ENCODE data around the gene NVL.

DNA sequence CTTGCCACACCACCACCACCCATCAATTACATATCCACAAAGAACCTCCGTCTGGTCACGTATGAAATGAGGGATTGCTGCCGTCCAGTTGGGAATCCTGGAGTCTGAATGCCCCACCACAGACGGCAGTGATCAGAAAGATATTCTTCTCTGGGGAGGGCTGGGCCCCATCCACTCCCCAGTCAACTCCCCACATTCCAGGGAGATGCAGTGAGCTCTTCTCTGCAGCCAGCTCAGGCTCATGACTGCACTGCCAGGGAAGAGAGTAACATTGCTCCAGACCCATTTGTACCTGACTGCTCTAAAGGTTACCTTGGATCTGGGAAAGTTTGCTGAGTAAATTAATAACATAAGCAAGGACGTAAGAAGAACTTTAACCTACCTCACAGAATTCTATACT, 128.6 kb downstream of the NVL start:
- TF ChIP-seq, protein P1, sequence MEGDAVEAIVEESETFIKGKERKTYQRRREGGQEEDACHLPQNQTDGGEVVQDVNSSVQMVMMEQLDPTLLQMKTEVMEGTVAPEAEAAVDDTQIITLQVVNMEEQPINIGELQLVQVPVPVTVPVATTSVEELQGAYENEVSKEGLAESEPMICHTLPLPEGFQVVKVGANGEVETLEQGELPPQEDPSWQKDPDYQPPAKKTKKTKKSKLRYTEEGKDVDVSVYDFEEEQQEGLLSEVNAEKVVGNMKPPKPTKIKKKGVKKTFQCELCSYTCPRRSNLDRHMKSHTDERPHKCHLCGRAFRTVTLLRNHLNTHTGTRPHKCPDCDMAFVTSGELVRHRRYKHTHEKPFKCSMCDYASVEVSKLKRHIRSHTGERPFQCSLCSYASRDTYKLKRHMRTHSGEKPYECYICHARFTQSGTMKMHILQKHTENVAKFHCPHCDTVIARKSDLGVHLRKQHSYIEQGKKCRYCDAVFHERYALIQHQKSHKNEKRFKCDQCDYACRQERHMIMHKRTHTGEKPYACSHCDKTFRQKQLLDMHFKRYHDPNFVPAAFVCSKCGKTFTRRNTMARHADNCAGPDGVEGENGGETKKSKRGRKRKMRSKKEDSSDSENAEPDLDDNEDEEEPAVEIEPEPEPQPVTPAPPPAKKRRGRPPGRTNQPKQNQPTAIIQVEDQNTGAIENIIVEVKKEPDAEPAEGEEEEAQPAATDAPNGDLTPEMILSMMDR (IDR thresholded peaks at IDR 0.05; ENCODE audit: low read length): no peak
- TF ChIP-seq EZH2 (IDR thresholded peaks at IDR 0.05; ENCODE audit: borderline replicate concordance, low read length): no peak

All from OCI-LY1 (cell line).